Dermis blood vessel endothelial cell (primary cell): Measurements from ENCODE around the gene CDK10. TPM values are rescaled to one million over a fixed set of nuclear protein-coding genes. Genes with fewer than 3 reads are reported as not detected.
"Not testable (repeated sequence)": the region's sequence is repeated elsewhere in the genome, so short reads cannot be mapped to it uniquely, and the experiment has no call there.

Experiments used
- DNase-seq: peaks from one replicate; pipeline ENCODE4 v3.0.0; 2010
- total RNA-seq: library from RNA; depleted of rRNA; stranded (reverse); fragments of >200 nt; gene quantifications from 2 replicates; pipeline ENCODE4 v1.2.3, GENCODE V29; 2014

CDK10 gene
- total RNA-seq, 1 donor from 2014 or later = 71.1 TPM

DNA sequence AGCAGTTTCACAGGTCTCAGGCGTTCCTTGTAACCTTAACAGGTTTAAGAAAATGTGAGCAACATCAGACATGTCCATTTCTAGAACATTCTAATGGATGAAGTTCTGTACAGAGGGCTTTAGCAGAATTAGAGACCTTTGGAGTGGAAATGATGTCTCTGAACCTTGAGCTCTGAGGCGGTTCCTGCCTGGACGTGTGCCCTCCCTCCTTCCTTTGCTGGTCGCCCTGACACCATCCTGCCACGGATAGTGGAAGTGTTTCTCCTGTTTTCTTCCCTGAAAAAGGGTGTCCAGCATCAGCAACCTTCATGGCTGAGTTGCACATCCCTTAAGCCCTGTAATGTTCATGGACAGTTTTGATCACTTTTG, 17.7 kb upstream of the CDK10 start:
- no peak for DNase-seq

DNA sequence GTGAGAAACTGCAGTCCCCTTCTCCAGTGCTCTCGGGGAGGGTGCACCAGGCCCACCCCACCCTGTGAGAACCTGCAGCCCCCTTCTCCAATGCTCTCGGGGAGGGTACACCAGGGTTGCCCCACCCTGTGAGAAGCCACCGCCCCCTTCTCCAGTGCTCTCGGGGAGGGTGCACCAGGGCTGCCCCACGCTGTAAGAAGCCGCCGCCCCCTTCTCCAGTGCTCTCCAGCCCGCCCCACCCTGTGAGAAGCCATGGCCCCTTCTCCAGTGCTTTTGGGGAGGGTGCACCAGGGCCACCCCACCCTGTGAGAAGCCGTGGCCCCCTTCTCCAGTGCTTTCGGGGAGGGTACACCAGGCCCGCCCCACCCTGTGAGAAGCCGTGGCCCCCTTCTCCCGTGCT, 16.7 kb upstream of the CDK10 start:
- DNase-seq = no peak

DNA sequence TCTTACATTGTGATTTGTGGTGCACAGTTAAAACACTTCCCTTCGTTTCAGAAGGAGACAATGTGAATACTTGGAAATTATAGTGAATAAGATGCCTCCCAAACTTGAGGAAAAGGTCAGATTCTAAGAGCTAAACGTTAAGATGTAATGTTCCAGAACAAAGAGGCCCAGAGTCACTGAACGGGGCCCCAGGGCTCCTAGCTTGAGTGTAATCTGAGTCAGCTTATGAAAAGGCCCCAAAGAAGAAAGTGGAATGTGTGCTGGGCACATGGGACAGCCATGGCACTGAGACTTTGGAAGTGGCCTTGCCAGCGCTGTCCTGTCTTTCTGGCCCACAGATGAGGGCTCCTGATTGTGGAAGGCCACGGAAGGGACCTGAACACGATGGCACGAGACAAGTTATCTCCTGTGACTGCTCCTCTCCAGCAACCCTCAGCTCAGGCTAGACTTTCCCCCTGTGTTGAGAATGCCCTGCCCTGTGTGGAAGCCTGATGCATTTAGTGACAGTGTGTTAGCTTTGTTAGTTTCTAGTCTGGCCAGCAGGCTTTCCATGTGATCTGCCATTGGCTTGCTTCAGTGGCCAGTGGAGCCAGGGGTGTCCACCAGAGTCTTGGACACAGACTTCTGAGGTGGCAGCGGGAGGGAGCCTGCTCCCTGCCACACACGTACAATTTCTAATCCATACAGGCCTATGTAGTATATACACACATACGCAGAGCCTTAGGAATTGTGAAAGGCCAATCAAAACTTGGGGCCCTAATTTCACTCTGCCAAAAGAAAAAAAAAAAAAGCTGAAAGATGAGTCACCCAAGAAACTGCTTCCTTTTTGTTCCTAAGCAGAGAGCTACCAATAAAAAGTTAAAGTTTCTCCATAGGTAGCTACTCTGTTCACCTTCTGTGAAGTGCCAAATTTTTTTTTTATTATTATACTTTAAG, 15.7 kb upstream of the CDK10 start:
- DNase-seq = peak; percentile 38

DNA sequence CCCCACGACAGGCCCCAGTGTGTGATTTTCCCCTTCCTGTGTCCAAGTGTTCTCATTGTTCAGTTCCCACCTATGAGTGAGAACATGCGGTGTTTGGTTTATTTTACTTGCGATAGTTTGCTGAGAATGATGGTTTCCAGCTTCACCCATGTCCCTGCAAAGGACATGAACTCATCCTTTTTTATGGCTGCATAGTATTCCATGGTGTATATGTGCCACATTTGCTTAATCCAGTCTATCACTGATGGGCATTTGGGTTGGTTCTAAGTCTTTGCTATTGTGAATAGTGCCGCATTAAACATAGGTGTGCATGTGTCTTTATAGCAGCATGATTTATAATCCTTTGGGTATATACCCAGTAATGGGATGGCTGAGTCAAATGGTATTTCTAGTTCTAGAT, 14.9 kb upstream of the CDK10 start:
- not testable (repeated sequence) for DNase-seq

DNA sequence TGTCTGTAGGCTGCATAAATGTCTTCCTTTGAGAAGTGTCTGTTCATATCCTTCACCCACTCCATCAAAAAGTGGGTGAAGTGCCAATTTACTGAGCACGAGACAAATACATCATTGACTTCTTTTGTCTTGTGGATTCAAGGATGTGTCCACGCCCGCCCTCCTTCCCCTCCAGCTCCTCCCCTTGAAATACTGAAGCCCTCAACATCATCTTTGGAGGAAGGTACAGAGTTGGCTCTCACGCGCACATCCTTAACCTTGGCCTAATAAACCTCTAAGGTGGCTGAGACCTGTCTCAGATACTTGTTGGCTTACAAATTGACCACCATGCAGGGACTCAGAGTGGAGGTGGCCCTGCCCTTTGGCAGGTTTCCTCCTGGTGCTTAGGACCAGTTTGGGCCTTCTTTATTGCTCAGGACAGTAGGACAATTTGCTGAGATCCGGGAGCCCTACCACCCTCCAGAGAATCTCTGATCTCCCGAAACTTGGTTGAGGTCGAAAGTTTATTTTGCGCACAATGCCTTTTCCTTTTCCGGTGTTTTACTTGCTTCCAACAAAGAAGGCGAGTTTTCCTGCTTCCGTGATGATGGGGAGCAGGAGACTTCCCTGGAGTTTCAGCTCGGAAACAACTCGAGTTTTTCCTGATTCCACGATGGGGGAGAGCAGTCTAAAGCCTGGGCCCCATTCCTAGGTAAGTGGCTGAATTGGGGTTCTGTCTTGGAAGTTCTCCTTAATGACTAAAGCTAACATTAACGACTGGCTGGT, 14.1 kb upstream of the CDK10 start:
- peak; percentile 47 for DNase-seq

DNA sequence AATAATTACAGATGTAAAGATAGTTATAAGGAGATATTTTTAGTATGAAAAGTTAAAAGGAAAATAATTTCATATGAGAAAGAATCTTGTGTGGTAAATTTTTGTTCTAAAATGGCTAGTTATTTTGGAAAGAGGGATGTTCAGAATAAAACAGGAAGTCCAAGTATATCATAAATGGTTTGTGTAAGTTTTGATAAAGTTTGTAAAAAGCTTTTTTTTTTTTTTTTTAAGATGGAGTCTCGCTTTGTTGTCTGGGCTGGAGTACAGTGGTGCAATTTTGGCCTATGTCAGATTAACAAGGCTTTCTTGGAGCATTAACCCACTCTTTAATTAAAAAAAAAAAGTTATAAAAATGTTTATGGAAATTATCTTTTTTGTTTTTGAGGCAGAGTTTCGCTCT, 8.2 kb upstream of the CDK10 start:
- no peak for DNase-seq

DNA sequence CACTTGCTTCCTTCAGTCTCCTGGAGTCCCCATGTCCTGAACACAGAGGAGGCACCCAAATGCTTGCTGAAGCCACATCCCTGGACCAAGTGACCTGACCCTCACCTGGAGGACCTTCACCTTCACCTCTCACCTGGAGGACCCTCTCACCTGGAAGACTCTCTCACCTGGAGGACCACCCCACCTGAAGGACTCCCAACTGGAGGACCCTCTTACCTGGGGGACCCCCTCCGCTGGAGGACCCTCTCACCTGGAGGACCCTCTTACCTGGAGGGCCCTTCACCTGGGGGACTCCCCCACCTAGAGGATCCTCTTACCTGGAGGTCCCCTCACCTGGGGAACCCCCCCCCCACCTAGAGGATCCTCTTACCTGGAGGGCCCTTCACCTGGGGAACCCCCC, 573 bp upstream of the CDK10 start:
- no peak for DNase-seq

DNA sequence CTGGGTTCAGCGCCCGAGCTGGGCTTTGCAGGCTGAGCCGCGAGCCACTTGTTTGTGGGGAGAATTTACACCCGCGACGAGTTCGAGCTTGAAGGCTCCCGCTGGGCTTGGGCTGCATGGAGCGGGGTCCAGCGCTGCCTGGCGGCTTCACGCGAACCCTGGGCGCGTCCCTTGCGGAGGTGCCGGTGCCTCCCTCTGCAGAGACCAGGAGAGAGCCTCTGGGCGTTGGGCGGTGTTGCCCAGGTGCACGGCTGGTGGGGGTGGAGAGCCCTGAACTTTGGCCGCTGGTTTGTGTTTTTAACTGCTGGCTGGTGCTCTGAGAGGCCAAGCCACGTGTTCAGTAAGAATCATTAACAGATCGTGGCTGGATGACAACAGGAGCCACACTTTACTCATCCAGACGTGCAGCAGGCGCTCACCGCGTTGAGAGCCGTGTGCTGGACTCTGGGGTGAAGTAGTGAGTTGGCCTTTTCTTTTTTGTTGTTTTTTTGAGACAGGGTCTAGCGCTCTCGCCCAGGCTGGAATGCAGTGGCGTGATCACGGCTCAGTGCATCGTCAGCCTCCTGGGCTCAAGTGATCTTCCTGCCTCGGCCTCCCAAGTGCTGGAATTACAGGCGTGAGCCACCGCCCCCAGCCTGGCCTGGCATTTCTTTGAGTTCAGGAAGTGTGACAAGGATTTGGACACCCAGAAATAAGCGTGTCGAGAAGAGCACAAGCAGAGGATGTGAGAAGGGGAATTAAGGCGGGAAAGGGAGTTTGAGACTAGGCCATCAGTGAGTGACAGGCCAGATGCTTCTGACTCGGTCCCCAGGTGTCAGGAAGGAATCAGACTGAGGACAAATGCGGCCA, 827 bp downstream of the CDK10 start:
- peak; percentile 56 for DNase-seq

DNA sequence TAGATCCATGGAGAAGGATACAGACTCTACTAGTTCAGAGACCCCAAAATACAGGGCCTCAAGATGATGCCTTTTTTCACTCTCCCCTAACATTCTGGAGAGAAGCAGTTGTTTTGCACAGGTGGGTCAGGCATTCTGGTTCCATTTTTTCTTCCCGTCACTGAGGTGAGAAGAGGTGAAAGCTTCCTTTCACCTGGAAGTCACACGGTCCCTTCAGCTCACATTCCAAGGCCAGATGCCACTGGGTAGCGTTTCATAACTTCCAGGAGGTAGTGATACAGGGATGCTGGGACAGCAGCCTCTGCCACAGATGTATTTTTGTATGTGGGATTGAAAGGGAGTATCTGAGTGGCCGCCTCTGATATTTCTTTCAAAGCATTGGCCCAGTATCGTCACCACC, 1.9 kb downstream of the CDK10 start:
- no peak for DNase-seq

DNA sequence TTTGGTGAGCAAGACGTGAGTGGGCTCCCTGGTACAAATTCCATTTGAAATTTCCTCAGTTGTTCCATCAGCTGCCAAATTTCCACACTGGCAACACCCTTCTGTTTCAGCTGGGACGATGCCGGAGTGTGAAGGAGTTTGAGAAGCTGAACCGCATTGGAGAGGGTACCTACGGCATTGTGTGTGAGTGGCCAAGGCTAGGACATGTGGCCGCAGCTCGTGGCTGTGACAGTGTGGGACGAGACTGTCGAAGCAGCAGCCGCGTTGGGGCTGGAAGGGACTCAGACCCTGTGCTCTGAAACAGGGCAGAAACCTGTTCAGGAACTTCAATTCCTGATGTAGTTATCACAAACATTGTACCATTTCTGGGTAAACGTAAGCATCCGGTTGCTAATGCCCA, 2.7 kb downstream of the CDK10 start:
- no peak for DNase-seq

DNA sequence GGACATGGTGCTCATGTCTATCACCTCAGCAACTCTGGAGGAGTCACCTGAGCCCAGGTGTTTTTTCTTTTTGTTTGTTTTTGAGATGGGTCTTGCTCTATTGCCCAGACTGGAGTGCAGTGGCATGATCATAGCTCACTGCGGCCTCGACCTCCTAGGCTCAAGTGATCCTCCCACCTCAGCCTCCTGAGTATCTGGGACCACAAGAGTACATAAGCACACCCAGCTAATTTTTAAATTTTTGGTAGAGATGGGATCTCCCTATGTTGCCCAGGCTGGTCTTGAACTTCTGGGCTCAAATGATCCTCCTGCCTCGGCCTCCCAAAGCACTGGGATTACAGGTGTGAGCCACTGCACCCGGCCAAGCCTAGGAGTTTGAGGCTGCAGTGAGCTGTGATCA, 3.1 kb downstream of the CDK10 start:
- DNase-seq = not testable (repeated sequence)

DNA sequence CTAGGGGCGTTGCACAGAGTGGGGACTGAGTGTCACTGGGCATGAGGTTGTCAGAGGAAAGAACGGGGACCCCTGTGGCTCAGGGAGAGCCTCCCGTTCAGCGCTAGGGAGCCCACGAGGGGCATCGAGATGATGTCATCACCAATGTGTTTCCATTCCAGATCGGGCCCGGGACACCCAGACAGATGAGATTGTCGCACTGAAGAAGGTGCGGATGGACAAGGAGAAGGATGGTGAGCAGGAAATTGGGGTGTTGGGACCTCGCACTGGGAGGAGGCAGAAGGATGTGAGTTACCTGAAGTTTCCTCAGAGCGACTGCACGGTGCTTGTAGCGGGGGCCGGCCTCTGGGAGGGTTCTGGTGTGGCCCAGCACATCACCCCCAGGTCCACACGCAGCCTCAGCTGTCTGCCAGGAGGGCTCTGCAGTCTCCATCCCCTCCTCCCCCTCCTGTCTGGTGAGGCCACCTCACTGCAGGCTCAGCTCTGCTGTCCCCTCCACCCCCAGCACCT, 4.0 kb downstream of the CDK10 start:
- DNase-seq = no peak

DNA sequence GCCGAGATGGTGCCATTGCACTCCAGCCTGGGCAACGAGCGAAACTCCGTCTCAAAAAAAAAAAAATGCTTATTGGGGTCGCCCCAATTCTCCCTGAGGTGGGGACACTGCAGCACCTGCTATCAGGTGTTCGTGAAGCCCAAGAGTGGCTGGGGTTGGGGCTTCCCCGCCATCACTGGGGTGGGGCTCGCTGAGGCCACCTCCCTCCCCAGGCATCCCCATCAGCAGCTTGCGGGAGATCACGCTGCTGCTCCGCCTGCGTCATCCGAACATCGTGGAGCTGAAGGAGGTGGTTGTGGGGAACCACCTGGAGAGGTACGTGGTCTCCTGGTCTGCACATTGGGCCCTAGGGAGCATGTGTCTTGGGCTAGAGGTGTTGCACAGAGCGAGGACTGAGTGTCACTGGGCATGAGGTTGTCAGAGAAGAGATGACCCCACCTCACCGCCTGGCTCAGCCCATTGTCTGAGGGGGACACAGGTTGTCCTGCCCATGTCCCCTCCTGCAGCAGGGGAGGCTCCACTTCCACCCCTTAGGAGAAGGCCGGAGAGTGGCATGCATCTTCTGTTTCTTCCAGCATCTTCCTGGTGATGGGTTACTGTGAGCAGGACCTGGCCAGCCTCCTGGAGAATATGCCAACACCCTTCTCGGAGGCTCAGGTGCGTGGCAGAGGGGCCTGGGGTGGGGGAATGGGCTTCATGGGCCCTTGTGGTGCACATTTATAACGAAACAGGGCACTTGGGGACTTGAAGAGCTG, 4.9 kb downstream of the CDK10 start:
- no peak for DNase-seq

DNA sequence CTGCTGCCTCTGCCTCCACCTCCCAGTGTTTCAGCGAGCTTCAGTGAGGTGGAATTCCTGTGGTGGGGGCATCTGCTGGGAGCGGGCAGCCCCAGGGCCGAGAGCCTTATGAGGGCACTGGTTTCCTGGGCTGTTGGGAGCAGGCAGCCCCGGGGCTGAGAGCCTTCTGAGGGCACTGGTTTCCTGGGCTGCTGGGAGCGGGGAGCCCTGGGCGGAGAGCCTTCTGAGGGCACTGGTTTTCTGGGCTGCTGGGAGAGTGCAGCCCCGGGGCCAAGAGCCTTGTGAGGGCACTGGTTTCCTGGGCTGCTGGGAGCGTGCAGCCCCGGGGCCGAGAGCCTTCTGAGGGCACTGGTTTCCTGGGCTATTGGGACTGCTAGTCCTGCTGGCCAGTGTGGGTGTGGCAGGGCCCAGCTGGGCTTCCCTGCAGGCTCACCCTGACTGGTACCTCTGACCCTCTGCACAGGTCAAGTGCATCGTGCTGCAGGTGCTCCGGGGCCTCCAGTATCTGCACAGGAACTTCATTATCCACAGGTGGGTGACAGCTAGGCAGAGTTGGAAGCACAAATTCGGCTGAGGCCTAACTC, 5.6 kb downstream of the CDK10 start:
- no peak for DNase-seq

DNA sequence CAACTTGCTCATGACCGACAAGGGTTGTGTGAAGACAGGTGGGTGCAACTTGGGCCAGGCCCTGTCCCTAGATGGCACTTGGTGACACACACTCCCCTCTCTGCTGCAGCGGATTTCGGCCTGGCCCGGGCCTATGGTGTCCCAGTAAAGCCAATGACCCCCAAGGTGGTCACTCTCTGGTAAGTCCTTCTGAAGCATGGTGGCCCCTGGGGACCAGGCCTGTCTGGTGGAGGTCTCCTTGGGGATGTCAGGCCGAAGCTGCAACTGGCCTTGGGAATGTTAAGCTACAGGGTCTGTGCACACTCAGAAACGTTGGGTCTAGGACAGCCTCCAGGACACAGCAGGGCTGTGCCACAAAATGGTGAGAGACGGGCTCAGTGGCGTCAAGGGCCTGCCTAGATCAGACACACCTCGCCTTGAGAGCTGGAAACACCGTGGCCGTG, 6.8 kb downstream of the CDK10 start:
- DNase-seq = no peak

DNA sequence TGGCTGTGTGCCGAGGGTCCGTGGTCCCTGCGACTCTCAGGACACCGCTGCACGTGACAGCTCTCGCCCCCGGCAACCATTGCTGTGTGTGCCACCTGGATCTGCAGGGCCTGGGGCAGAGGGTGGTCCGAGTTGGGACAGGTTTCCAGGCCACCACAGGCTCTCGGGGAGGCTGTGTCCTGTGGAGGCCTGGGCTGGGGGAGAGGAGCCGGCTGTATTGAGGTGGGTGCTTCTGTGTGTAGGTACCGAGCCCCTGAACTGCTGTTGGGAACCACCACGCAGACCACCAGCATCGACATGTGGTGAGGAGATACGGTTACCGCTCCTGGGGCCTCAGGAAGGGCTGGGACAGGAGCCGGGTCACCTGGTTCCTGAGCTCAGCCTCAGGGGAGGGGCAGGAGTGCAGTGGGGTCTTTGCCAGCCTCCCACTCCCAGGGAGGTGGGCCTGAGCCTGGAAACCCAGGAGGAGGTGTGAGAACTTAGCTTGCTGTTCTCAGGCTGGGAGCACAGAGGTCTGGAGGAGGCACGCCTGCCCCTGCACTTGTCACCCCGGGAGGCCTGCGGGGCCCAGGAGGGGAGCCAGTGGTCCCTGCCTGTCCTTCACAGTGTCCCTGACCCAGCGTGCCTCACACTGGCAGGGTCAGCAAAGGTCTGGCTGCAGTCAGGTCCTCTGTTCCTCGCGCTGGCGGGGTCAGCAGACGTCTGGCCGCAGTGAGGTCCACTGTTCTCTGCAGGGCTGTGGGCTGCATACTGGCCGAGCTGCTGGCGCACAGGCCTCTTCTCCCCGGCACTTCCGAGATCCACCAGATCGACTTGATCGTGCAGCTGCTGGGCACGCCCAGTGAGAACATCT, 7.7 kb downstream of the CDK10 start:
- no peak for DNase-seq

DNA sequence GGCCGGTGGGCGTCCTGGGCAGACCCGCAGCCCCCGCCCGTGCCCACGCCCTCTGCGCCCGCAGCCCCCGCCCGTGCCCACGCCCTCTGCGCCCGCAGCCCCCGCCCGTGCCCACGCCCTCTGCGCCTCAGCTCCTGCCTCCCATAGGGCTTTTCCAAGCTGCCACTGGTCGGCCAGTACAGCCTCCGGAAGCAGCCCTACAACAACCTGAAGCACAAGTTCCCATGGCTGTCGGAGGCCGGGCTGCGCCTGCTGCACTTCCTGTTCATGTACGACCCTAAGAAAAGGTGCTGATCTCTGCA, 8.2 kb downstream of the CDK10 start:
- not testable (repeated sequence) for DNase-seq

DNA sequence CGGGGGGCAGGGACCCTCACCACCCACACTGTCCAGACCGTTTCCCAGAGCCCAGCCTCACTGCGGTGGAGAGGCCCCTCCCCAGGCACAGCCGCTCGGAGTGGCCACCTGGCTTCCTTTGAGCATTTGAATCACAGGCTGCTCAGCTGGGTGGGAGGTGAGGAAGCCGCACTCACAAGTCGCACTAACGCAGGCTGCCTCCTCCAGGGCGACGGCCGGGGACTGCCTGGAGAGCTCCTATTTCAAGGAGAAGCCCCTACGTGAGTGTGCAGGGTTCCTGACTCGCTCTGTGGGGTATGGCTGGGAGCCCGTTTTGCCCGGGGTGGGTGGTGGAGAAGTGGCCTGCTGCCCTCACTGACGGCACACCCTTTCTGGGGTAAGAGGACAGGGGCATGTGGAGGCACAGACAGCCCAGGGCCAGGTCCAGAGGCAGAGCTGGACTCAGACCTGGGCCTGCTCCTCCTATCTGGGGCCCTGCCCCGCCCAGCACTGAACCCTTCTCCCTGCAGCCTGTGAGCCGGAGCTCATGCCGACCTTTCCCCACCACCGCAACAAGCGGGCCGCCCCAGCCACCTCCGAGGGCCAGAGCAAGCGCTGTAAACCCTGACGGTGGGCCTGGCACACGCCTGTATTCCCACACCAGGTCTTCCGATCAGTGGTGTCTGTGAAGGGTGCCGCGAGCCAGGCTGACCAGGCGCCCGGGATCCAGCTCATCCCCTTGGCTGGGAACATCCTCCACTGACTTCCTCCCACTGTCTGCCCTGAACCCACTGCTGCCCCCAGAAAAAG, 8.8 kb downstream of the CDK10 start:
- no peak for DNase-seq

DNA sequence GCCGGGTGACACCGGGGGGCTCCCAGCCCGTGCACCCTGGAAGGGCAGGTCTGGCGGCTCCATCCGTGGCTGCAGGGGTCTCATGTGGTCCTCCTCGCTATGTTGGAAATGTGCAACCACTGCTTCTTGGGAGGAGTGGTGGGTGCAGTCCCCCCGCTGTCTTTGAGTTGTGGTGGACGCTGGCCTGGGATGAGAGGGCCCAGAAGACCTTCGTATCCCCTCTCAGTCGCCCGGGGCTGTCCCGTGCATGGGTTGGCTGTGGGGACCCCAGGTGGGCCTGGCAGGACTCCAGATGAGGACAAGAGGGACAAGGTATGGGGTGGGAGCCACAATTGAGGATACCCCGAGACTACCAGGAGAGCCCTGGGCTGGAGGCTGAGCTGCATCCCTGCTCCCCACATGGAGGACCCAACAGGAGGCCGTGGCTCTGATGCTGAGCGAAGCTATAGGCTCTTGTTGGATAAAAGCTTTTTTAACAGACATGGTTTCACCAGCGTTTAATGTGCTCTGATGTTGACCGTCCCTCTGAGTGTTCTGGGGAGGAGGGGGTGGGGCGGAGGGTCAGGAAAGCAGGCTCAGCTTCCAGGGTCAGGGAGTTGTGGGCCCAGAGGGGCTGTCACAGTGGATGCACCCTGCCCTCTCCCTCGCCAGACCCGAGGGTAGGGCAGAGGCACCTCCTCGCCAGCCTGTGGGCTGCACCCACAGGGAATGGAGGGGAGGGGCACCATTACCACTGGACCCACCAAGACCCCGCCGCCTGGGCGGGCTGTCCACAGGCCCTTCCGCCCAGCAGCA, 9.6 kb downstream of the CDK10 start:
- DNase-seq = no peak
